Epithelial cell of esophagus (primary cell): ENCODE data around the gene SPTBN1.
"Not testable (repeated sequence)": the region's sequence is repeated elsewhere in the genome, so short reads cannot be mapped to it uniquely, and the experiment has no call there.

ENCODE experiments used
- DNase-seq: peaks from one replicate; pipeline ENCODE4 v3.0.0; 2010; ENCODE audit warnings: low read depth
- H3K4me3 ChIP-seq: 2 replicates; pipeline ENCODE4 v1.5.1; 2011; ENCODE audit warnings: mild to moderate bottlenecking, low read length, control low read depth
- CTCF ChIP-seq: IDR thresholded peaks from 2 replicates; pipeline ENCODE4 v1.5.1; 2011; ENCODE audit warnings: low read depth, mild to moderate bottlenecking, low read length, control low read depth, inconsistent platforms; ENCODE audit not compliant: insufficient read depth; ENCODE audit errors: missing control alignments

SPTBN1 gene

GRCh38 chr2:54504866-54505265, 48.7 kb downstream of the SPTBN1 start:
- DNase-seq, result no peak
- H3K4me3 ChIP-seq, result no peak overlapping the region
- TF ChIP-seq CTCF, result no peak

GRCh38 chr2:54508541-54508940, 52.4 kb downstream of the SPTBN1 start:
- no peak overlapping the region for H3K4me3 ChIP-seq
- TF ChIP-seq CTCF, result no peak
- DNase-seq, result no peak

GRCh38 chr2:54509043-54509442, 52.9 kb downstream of the SPTBN1 start:
- H3K4me3 ChIP-seq, DNase-seq: not testable (repeated sequence)

GRCh38 chr2:54510916-54511315, 54.8 kb downstream of the SPTBN1 start:
- DNase-seq, result no peak
- H3K4me3 ChIP-seq, result no peak overlapping the region
- no peak for TF ChIP-seq CTCF

GRCh38 chr2:54512183-54512582, 56.1 kb downstream of the SPTBN1 start:
- no peak for DNase-seq
- H3K4me3 ChIP-seq, result no peak overlapping the region
- TF ChIP-seq CTCF, result no peak

GRCh38 chr2:54512663-54513362, 56.7 kb downstream of the SPTBN1 start:
- DNase-seq, result no peak
- no peak overlapping the region for H3K4me3 ChIP-seq
- TF ChIP-seq CTCF, result no peak

- no peak overlapping the region for H3K4me3 ChIP-seq
- no peak for TF ChIP-seq CTCF
- DNase-seq, result no peak
Measured at GRCh38 chr2:54513363-54513715, 57.2 kb downstream of the SPTBN1 start.
